Stimulated activated CD4-positive, alpha-beta T cell treated with anti-CD3 and anti-CD28 coated beads, Interleukin-15, amount 100 ng/mL, for 48 hours (primary cell): ENCODE data around the gene MACROD2.
"Not testable (repeated sequence)": the region's sequence is repeated elsewhere in the genome, so short reads cannot be mapped to it uniquely, and the experiment has no call there.

Experiments
- DNase-seq, 2 donors: peaks; one replicate each; pipeline ENCODE4 v3.0.0-alpha.2; 2020; ENCODE audit warnings: low read depth in 2 of 2

The MACROD2 gene

DNA sequence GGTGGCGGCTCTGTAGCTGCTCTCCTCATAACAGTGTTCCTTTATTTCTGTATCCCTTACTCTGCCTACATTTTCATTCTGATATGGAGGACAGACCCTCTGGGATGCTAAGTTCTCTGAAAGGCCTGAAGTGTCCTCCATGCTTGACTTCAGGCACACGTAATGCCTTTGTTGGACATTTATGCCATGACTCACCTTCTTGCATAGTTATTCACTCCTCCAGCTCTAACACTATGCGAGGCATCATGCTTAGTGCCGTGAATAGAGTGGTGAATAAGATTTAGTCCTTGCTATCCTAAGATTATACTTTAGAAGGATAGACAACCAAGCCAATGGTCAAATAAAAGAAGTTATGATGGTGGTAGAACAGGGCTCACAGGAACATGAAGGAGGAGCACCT, 1103.0 kb downstream of the MACROD2 start:
- DNase-seq: no peak

DNA sequence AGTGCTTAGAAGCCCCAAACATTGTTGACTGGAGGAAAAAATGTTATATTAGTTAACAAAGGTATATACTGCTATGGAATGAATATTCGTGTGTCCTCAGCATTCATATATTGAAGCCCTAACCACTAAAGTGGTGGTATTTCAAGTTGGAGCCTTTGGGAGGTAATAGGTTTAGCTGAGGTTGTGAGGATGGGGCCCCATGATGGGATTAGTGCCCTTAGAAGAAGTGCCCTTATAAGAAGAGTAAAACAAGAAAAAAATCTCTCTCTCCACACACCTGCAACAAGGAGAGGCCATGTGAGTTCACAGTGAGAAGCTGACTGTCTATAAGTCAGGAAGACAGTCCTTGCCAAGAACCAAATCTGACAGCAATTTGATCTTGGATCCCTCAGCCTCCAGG, 1103.8 kb downstream of the MACROD2 start:
- no peak for DNase-seq

DNA sequence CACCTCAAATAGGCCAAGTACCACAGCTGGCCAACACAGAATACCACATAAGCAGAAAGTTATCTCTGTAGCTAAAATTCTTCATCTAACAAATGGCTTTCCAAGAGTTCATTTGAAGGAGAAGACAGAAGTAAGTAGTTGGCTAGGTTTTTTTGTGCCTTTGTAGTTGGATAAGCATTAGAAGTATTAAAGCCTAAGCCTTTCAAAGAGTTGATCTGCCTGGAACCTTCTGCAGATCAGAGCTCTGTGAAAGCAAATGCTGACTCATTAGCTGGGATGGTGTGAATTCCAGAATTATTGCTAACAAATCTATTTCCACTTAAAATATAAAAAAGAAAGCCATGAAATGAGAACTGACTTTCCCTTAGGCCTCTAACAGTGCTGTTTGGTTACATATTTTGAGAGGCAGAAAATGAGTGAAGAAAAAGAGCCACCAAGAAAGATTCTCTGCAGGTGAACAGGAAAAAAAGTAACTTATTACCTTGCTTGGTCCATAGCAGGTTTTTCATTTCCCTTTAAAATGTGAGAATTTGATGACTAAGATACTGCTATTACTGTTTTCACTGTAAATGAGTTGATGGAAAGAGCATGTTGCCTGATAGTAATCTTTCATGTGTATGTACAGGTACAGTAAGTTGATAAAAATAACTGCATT, 1105.3 kb downstream of the MACROD2 start:
- DNase-seq: no peak

DNA sequence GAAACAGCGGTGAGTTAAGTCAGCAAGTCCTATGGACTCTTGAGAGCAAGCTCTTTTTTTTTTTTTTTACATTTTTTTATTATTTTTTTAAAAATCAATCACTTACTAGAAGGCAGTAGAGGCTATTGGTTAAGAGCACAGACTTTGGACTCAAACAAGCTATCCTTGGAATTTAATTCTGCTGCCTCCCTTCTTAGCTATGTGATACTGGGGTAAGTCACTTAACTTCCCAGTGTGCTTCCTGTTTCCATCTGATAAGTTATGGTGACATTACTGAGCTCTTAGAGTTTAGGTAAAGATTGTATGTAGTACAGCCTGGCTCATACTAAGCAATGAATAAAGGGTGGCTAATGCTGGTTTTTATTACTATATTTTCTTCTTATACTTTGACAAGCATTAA, 1112.6 kb downstream of the MACROD2 start:
- no peak for DNase-seq

DNA sequence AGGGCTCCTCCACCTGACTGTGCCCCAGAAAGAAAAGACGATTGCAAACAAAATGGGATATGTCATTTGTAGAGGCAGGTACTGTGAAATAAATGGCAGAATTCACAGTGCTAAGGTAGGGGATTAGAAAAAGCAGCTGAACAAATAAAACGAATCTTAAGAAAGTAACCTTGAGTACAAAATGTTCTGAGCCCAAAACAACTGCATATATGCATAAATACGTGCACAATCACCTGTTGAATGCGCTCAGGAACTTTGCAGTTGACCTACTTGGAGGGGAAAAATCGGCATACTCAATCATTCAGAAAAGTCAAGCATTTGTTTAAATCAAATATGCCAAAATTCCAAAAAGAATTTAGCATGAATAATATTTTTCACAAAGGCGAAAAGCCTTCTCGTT, 1114.2 kb downstream of the MACROD2 start:
- DNase-seq: no peak

DNA sequence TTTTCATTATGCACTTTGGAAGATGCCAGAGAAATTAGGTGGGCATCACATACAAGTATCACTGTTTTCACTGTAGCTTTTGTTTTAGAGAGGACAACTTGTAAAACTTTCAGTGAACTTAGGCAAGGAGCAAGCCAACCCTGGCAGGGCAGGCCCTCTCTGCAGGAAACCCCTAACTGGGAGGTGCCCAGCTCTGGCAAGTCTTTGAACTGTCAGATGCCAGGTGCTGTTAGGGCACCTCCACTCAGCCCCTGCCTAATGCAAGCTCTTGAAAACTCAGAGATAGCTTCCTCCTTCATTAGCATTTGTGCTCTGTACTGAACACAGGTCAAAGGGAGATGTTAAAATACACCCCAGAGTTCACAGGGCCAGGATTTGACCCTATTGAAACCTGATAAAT, 1116.3 kb downstream of the MACROD2 start:
- no peak for DNase-seq

DNA sequence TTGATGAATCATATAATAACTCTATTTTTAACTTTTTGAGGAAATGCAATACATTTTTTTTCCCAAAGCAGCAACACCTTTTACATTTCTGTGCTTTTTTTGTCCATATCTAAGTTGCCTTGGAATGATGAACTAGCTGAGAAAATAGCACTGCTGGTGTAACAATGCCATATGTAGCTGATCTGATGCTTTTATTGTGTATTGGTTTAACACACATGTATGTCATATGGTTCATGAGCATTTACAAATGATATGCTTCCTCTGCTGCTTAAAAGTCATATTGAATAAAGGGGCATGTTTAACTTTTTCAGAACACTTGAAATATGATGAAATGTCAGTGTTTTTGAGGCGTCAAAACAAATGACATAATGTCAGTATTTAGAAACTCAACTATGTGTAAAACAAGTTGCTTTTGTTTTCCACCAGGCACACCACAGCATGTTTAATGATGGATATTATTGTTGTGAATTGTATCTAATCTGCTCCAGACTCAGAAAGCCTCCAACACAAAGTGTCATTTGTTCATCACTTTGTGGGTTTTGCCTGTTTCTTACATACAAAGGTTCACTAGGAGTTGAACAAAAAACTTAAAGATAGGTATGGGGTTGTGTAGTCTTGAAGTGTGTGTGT, 1117.9 kb downstream of the MACROD2 start:
- DNase-seq: no peak

DNA sequence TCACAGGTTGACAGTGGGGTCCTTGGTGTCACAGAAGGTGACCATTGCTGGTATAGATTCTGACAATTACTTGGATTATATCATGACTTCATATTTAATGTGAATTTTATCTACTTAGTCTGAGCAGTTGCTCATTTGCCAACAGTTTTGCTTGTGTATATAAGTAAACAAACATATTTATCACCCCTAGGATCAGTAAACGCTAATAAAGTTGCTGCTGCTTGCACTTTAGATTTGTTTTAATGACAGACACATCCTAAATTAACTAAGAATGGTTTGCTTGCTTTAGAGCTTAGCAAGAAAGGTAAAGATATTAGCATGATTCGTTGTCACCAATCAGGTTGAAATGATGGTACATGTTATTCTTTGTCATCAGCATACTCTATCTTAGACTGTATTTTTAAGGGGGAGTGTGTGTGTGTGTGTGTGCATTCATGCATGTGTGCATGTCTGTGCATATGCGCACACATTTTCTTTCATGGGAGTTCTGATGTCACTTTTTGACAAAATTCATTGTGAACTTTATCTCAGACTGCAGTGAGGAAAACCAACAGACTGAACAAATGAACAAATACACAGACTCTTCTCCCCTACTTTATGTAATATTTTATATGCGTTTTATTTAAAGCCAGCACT, 1124.7 kb downstream of the MACROD2 start:
- DNase-seq: no peak

DNA sequence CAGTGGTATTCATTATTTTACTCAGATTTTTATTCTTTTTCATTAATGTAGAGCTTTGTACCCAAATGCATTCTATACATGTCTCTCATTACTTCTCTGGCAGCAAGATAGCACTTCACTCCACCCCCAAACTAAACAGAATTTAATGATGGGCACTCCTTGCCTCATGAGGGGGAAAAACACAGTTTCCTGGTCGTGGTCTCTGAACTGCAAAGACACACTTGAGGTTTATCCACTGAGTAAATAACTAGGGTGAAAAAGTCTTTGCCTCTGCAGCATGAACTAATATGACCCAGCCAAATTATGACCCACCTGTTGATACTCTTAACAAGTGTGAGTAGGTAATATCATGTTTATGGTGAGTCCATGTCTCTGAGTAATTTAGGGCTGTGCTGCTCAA, 1127.3 kb downstream of the MACROD2 start:
- DNase-seq: no peak

DNA sequence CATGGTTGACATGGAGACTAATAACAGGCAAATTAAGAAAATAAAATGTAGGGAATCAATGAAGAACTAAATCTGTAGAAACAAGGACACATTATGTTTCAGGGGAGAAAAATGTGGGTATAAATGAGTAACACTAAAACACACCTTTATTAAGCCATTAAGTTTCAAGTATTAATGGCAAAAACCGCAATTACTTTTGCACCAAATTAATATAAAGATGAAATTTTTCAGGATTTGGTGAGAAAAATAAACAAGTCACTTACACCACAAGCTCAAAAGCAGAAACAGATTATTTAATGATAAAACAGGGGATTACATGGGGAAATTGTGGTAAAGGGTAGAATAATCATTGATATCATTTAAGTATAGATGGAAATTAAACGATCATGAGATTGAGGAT, 1135.9 kb downstream of the MACROD2 start:
- DNase-seq: no peak

DNA sequence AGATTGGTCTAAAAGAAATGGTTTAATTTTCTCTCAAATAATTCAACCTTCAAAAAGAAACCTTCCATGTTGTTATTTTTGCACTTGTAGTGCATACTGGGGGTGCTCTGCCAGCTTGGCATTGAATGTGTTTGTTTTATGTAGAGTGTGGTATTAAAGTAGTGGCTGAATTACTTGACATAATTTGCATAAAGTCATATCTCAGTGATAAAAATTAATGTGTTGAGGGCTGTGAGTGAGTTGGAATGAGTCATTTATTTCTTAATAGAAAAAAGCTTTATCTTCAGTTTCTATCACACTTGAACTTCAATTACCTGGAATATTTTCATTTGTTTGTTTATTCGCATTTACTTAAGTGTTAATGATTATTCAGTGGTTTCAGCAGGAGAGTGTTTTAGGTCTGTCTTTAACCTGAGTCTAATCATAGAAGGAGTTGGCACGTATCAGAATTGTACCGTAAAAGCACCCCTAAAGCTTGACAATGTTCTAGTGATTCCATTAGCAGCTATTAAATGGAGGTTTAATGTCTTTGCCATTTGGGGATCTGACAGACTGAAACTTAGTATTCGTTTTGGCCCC, 1143.3 kb downstream of the MACROD2 start:
- DNase-seq: no peak

DNA sequence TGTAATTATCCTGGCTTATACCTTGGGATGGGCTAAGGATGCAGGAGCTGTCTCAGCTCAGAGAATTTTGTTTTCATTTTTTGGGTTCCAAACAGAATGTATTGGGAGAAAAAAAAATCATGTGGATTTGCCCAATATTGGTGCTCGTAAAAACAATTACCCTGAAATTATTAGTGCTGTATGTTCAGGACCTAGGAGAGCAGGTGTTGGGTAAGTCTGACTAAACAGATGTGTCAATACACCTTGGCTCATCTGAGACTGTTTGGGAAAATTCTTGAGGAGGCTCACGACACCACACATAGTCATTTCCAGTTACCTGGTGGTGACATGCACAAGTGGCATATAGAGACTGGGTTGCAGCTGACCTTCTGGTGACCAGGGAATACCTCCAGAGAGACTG, 1144.2 kb downstream of the MACROD2 start:
- no peak for DNase-seq

DNA sequence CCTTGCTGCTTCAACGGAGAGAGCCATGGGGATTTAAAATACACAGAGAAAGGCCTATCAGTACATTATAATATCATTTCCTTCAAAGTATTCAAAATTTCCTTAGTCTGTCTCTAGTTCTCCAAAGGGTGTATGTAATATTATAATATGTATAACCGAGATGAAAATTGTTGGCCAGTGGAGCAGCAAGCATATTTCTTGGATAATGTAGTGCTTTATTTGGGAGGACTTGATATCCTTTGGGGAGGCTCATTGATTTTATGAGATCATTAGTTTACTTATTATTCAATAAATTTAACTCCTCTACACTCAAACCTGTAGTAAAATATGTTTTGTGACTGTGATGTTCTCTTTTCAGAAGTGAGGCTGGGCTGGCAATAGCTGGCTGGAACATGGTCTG, 1145.0 kb downstream of the MACROD2 start:
- no peak for DNase-seq

DNA sequence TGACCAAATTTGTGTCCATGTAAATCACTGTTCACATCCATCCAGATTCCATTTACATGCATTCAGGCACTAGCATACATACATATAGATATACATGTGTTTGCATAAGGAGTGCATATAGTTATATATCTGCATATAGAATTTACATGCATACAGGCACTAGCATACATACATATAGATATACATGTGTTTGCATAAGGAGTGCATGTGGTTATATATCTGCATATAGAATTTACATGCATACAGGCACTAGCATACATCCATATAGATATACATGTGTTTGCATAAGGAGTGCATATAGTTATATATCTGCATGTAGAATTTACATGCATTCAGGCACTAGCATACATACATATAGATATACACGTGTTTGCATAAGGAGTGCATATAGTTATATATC, 1145.6 kb downstream of the MACROD2 start:
- not testable (repeated sequence) for DNase-seq

DNA sequence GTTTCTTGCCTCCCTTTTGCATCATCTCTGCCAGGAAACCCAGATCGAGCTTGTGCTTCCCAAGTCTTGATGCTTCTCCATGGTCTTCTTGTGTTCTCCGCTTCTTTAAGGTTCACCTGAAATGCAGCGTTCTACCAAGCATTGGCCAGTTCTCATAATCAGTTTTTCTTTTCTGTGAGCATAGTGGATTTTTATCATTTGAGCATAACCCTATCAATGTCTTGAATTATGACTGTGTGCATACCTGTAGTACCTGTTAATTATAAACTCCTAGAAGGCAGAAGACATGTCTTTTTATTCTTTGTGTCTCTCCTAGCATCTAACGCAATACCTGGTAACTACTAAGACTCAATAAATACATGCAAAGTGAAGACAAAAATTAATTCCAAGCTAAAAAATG, 1146.5 kb downstream of the MACROD2 start:
- DNase-seq: no peak

DNA sequence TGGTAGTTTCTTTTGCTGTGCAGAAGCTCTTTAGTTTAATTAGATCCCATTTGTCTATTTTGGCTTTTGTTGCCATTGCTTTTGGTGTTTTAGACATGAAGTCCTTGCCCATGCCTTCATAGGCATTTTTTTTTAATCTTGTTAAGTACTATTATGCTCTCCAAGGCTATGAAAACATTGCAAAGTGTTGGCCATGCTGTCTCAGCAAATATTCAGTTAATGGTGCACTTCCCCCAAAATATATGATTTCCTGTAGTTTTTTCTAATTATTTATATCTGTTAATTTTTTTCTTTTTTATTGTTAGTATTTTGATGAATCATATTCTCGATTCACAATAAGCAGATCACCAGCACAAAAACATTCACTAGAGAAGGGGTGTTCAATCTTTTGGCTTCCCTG, 1148.2 kb downstream of the MACROD2 start:
- DNase-seq: no peak

DNA sequence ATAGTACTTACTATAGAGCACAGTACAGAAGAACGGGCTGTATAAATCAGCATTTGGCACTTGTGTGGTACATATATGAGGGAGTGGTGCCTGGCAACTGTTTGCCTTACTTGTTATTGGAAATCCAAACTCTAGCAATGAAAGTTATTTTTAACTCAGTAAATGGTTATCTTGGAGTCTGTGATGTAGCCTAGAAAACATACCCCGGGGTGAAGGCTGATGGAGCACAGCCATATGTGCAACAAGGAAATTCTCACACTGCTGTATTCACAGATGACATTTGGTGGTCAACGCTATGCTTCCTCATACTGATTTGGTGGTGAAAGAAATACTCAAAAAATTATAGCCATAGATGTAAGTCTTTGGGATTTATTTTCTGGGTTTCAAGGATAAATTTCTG, 1149.6 kb downstream of the MACROD2 start:
- no peak for DNase-seq

DNA sequence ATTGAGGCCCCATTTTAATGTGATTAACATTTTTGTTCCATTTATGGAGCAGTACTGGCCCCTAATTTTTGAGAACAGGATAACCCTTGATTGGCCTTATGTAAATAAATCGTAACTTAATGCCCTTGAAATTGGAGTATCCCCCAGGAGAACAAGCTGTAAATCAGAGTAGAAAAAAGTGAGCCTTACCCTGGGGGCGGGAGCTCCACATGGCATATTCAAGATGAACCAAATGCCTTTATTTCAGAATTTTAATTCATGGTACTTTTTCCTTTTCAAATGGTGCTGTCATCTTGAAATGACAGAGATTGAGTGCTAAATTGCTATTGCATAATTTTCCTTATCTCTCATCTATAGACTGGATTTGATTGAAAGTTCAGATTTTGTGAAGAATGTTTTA, 1151.6 kb downstream of the MACROD2 start:
- DNase-seq: no peak

DNA sequence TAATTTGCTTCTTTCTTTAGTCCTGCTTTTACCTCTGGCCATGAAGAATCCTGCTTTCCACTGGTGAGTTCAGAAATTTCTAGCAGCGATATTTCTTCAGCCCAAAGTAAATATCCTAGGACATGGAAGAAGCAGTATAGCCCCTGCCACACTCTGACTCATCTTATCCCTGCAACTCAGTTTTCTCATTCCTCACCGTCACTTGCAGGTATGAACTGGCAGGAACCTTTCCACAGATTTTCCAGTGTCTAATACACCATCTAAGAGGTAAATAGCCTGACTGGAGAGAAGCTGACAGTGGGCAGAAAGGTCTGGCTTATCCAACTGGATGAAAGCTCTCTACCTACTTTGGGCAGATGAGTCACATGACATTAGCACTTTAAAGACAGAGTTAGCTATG, 1158.8 kb downstream of the MACROD2 start:
- DNase-seq: no peak

DNA sequence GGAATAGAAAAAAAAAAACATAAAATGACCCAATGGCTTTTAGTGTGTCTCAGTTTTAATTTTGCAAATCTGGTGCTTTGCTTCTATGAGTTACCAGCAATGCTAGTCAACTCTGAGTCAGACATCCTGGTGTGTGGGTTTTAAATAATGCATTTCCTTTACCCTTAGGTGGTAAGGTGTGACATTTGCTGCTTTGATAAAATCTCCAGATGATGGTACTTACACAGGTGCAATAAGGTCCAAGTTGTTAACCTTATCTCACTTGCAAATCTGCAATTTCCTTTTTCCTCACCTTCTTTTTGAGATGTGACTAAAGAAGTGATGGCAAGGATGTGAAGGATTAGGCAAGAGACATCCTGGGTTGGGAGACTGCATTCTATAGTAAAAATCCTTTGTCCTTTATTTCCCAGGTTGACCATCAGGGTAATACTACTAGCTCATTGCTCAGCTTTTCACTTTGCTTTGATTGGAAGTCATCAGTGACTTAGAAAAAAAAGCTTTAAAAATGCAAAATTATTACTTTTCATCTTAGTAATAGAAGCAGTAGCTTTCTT, 1160.6 kb downstream of the MACROD2 start:
- DNase-seq: no peak

DNA sequence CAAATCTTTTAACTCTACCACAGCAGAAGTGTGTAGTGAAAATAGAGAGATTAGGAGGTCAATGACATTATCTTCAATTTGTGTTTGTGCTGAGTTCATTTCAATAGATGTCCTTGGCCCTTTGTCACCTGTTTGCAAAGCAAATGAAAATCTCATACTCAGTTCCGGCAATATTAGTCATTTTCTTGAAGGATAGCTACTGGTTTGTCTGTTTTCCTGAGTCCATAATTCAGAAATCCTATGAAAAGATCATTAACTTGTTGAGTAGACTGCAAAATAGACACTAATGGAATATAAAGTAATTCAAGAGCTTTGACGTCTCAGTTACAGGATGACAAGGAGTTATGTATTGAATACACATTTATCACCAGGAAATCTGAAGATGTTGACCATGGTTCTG, 1163.2 kb downstream of the MACROD2 start:
- DNase-seq: no peak

DNA sequence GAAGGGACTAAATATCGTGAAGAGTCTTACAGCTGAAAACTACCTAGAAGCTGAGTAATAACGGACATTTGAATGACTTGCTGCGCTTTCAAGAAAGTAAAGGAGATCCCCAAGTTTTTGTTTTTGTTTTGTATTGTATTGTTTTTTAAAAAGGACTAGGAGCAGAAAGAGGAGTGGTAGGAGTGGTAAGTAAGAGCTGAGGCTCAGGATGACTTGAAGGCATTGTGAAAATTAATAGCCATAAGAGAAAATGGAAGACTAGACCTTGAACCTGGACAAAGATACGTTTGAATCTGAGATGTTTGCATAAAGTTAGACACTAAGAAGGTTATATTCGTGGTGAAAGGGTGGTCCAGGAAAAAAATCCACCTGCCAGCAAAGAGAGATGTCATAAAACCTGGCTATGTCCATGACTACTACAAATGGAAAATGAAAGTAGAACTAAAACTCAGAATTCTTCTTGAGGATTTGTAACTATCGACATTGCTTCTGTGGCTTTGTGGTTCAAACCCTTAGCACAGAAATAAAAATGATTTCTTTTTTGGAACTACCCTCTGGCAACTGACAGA, 1166.8 kb downstream of the MACROD2 start:
- no peak for DNase-seq

DNA sequence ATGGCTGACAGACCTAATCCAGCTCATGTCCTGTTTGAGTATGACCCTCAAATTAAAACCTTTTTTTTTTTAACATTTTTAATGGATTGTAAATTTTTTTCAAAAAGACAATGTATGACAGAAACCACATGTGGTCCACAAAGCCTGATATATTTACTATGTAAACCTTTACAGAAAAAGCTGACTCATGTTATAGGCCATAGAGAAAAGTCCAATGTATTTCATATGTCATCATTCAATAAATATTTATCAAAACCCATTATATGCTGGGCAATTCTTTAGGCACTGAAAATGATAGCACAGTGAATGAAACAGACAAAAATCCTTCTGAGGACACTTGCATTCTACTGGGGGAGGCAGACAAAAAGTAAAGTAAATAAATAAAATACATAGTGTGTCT, 1168.3 kb downstream of the MACROD2 start:
- no peak for DNase-seq
